ENCODE measurements around the gene FAM43B. TPM values are rescaled to one million over a fixed set of nuclear protein-coding genes. Genes with fewer than 3 reads are reported as not detected.
A peak's percentile ranks its signal among the peaks of the same experiment; 100 is the strongest.

The FAM43B gene
- total RNA-seq (2014; rRNA removed; shearing (Covaris generic)) (0.11 TPM in 1 of 2 replicates, not detected in the other), polyA plus RNA-seq (2016; fragmentation: Nextera tagmentation; extraction: Ambion mirVana) (0.31 and 0.52 TPM in 2 replicates)

- in situ Hi-C loops (cut with MboI) = no loop called here
- H3K36me3 ChIP-seq (ENCODE audit: low read depth) = no peaks in the 10 kb centered on the region
- peak within 1 kb of the TSS; percentile 47 for H2AFZ ChIP-seq
- peak within 1 kb of the TSS; percentile 41 for H3K4me2 ChIP-seq (ENCODE audit: unreplicated experiment)
- H3K9me3 ChIP-seq (ENCODE audit: low read depth) = no peaks in the 10 kb centered on the region
- no peaks in the 10 kb centered on the region for H3K4me1 ChIP-seq (ENCODE audit: insufficient read depth)
- DNase-seq = peak; percentile 61
- TF ChIP-seq EZH2phosphoT487 (IDR thresholded peaks at IDR 0.05; ENCODE audit: insufficient read depth, low read depth) (no peak), EZH2 (IDR thresholded peaks at IDR 0.05; ENCODE audit: insufficient read depth, poor library complexity, severe bottlenecking) (peak; percentile 24)
- peak within 1 kb of the TSS; percentile 62 for H3K4me3 ChIP-seq
- no peaks in the 10 kb centered on the region for H3K9me2 ChIP-seq (ENCODE audit: insufficient read depth)
- H3K27ac ChIP-seq = no peak within 1 kb of the TSS
- H3K27me3 ChIP-seq (replicated peaks; ENCODE audit: insufficient read depth) = peaks cover 29% of the 10 kb centered on the region
- H3K79me2 ChIP-seq (ENCODE audit: insufficient read depth) = no peaks in the 10 kb centered on the region
- H4K20me1 ChIP-seq (ENCODE audit: insufficient read depth) = no peaks in the 10 kb centered on the region
- no peaks in the 10 kb centered on the region for H3F3A ChIP-seq (ENCODE audit: insufficient read depth)
- WGBS, 2 experiments (ENCODE audit: low coverage in 1 of 2, low lambda C conversion rate in 2 of 2, missing lambda C conversion rate in 2 of 2) = 11 to 14% methylated on average over 30 to 47 of the region's 47 CpGs
- H3K9ac ChIP-seq = no peak within 1 kb of the TSS
Observed at GRCh38 chr1:20551945-20552727, at the start of gene FAM43B. Gene FAM43B, plus strand, starts transcription at chr1:20552573. Its CDS starts 401 bp downstream, at chr1:20552974.

DNA sequence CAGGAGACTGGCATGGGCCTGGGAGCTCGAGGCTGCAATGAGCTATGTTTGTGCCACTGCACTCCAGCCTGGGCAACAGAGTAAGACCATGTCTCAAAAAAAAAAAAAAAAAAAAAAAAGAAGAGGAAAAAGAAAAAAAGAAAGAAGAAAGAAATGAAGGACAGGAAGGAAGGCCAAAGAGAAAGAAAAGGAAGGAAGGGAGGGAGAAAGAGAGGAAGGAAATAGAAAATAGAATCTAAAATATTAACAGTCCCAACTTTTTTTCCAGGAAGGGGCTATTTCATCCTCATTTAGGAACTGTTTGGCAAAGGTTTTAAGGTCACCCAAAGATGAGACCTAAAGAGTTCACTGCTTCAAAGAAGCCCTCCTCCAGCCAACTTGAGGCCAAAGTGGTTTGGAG lies 46.9 kb upstream of the FAM43B start:
- Histone ChIP-seq H3K4me1 (ENCODE audit: insufficient read depth) (peaks cover 16% of the 10 kb centered on the region), H3K4me3 (no peak overlapping the region), H3K27ac (no peak overlapping the region), H3K27me3 (replicated peaks; ENCODE audit: insufficient read depth) (no peaks in the 10 kb centered on the region), H2AFZ (no peak overlapping the region), H3K36me3 (ENCODE audit: low read depth) (peaks cover 5% of the 10 kb centered on the region), H3K9me2 (ENCODE audit: insufficient read depth) (no peaks in the 10 kb centered on the region), H3K9me3 (ENCODE audit: low read depth) (no peaks in the 10 kb centered on the region), H3K79me2 (ENCODE audit: insufficient read depth) (peaks cover 55% of the 10 kb centered on the region), H3F3A (ENCODE audit: insufficient read depth) (no peaks in the 10 kb centered on the region), H3K4me2 (ENCODE audit: unreplicated experiment) (no peak overlapping the region), H4K20me1 (ENCODE audit: insufficient read depth) (no peaks in the 10 kb centered on the region), H3K9ac (0 out of 2 replicates have a peak overlapping the region, but pooled peaks have one; percentile 91)
- TF ChIP-seq EZH2phosphoT487 (IDR thresholded peaks at IDR 0.05; ENCODE audit: insufficient read depth, low read depth) = no peak
- no peak for TF ChIP-seq EZH2 (IDR thresholded peaks at IDR 0.05; ENCODE audit: insufficient read depth, poor library complexity, severe bottlenecking)
- no peak for DNase-seq
- 94 to 100% methylated on average over 1 of the region's 1 CpG for WGBS, 2 experiments (ENCODE audit: low coverage in 1 of 2, low lambda C conversion rate in 2 of 2, missing lambda C conversion rate in 2 of 2)
- in situ Hi-C loops (cut with MboI) = no loop called here

DNA sequence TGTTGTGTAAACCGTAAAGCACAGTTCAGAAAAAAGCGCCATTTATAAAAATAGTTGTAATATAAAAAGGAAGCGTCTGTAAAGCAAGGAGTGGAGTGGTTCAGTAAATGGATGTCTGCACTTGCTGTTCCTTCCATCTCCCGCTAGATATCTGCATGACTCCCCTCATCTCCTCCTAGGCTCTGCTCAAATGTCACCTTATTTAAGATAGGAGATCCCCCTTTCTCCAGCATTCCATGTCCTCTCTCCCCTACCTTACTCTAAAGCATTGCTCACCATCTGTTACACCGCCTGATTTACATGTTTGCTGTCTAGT lies 45.2 kb upstream of the FAM43B start:
- H3K4me2 ChIP-seq (ENCODE audit: unreplicated experiment) = peak overlapping the region; percentile 96
- peaks cover 16% of the 10 kb centered on the region for H3K4me1 ChIP-seq (ENCODE audit: insufficient read depth)
- H4K20me1 ChIP-seq (ENCODE audit: insufficient read depth) = no peaks in the 10 kb centered on the region
- peak overlapping the region; percentile 94 for H3K4me3 ChIP-seq
- no peaks in the 10 kb centered on the region for H3K36me3 ChIP-seq (ENCODE audit: low read depth)
- TF ChIP-seq EZH2phosphoT487 (IDR thresholded peaks at IDR 0.05; ENCODE audit: insufficient read depth, low read depth) (no peak), EZH2 (IDR thresholded peaks at IDR 0.05; ENCODE audit: insufficient read depth, poor library complexity, severe bottlenecking) (no peak)
- H3F3A ChIP-seq (ENCODE audit: insufficient read depth) = no peaks in the 10 kb centered on the region
- in situ Hi-C loops (cut with MboI) = no loop called here
- H3K9me3 ChIP-seq (ENCODE audit: low read depth) = no peaks in the 10 kb centered on the region
- H2AFZ ChIP-seq = peak overlapping the region; percentile 99
- DNase-seq = no peak
- WGBS, 2 experiments (ENCODE audit: low coverage in 1 of 2, low lambda C conversion rate in 2 of 2, missing lambda C conversion rate in 2 of 2) = 3 to 4% methylated on average over 5 of the region's 5 CpGs
- H3K9ac ChIP-seq = peak overlapping the region; percentile 91
- H3K27ac ChIP-seq = peak overlapping the region; percentile 56
- no peaks in the 10 kb centered on the region for H3K27me3 ChIP-seq (replicated peaks; ENCODE audit: insufficient read depth)
- H3K9me2 ChIP-seq (ENCODE audit: insufficient read depth) = no peaks in the 10 kb centered on the region
- peaks cover 55% of the 10 kb centered on the region for H3K79me2 ChIP-seq (ENCODE audit: insufficient read depth)

- Histone ChIP-seq H3K4me2 (ENCODE audit: unreplicated experiment) (peak within 1 kb of the TSS; percentile 96), H3K27me3 (replicated peaks; ENCODE audit: insufficient read depth) (no peaks in the 10 kb centered on the region), H3K9me3 (ENCODE audit: low read depth) (no peaks in the 10 kb centered on the region), H3K4me3 (peak within 1 kb of the TSS; percentile 94), H2AFZ (peak within 1 kb of the TSS; percentile 99), H3K9me2 (ENCODE audit: insufficient read depth) (no peaks in the 10 kb centered on the region), H3K36me3 (ENCODE audit: low read depth) (no peaks in the 10 kb centered on the region), H3K9ac (peak within 1 kb of the TSS; percentile 91), H3K79me2 (ENCODE audit: insufficient read depth) (peaks cover 53% of the 10 kb centered on the region), H3K27ac (peak within 1 kb of the TSS; percentile 56), H3K4me1 (ENCODE audit: insufficient read depth) (peaks cover 16% of the 10 kb centered on the region), H3F3A (ENCODE audit: insufficient read depth) (no peaks in the 10 kb centered on the region), H4K20me1 (ENCODE audit: insufficient read depth) (no peaks in the 10 kb centered on the region)
- in situ Hi-C loops (cut with MboI) = no loop called here
- TF ChIP-seq EZH2 (IDR thresholded peaks at IDR 0.05; ENCODE audit: insufficient read depth, poor library complexity, severe bottlenecking) = no peak
- TF ChIP-seq EZH2phosphoT487 (IDR thresholded peaks at IDR 0.05; ENCODE audit: insufficient read depth, low read depth) = no peak
- DNase-seq = peak; percentile 95
- 0 to 1% methylated on average over 45 to 56 of the region's 58 CpGs for WGBS, 2 experiments (ENCODE audit: low coverage in 1 of 2, low lambda C conversion rate in 2 of 2, missing lambda C conversion rate in 2 of 2)
Observed at GRCh38 chr1:20507564-20508410, 44.6 kb upstream of the FAM43B start, which contains the start of gene MUL1. Gene MUL1, minus strand, starts transcription at chr1:20508151. Its CDS starts 127 bp downstream, at chr1:20508024.
